H1 (cell line): ENCODE measurements around the gene TTC28. TPM values are rescaled to one million over a fixed set of nuclear protein-coding genes. Genes with fewer than 3 reads are reported as not detected.

Experiments
- CTCF ChIA-PET: fragments of 300-600 bp; sonication (Branson Sonifier 250); formaldehyde crosslinking; loops from one replicate; lab custom pipeline; 2021; ENCODE audit not compliant: partially characterized antibody; lab: Charles Lee
- POLR2A ChIA-PET: fragments of 300-600 bp; sonication (Branson Sonifier 250); formaldehyde crosslinking; loops from one replicate; lab custom pipeline; 2021; ENCODE audit warnings: inconsistent platforms; ENCODE audit not compliant: partially characterized antibody; lab: Charles Lee
- DNase-seq, 2 experiments: peaks; one replicate each; pipeline versions ENCODE4 v3.0.0 to v3.0.0-alpha.2; 2010 to 2022; ENCODE audit warnings: low spot score in 2 of 2, low read depth in 1 of 2, mixed read lengths in 1 of 2
- FAIRE-seq: peaks from 2 replicates; lab custom pipeline; 2011; peaks lifted over from hg19 to GRCh38; lab: Jason Lieb, UNC
- H2AFZ ChIP-seq: 2 replicates; pipeline ENCODE4 v1.8.1; 2012; ENCODE audit warnings: low read length, inconsistent platforms
- H2AK5ac ChIP-seq: 2 replicates; pipeline ENCODE4 v1.6.1; 2013; ENCODE audit warnings: low read depth, low read length
- H2BK120ac ChIP-seq: replicated peaks from 2 replicates; pipeline ENCODE3; 2013; ENCODE audit warnings: low read depth, low read length, inconsistent platforms
- H2BK12ac ChIP-seq: 2 replicates; pipeline ENCODE4 v1.6.1; 2013; ENCODE audit warnings: low read depth, low read length
- H2BK15ac ChIP-seq: 2 replicates; pipeline ENCODE4 v1.6.1; 2013; ENCODE audit warnings: low read length
- H2BK20ac ChIP-seq: 2 replicates; pipeline ENCODE4 v1.6.1; 2013; ENCODE audit warnings: low read length
- H2BK5ac ChIP-seq: 2 replicates; pipeline ENCODE4 v1.6.1; 2013; ENCODE audit warnings: low read depth, low read length
- H3K14ac ChIP-seq: 2 replicates; pipeline ENCODE4 v1.6.1; 2013; ENCODE audit warnings: inconsistent platforms; ENCODE audit not compliant: insufficient read length
- H3K18ac ChIP-seq: 2 replicates; pipeline ENCODE4 v1.6.1; 2013; ENCODE audit warnings: low read length; ENCODE audit errors: extremely low read depth
- H3K23ac ChIP-seq: 2 replicates; pipeline ENCODE4 v1.6.1; 2013; ENCODE audit warnings: inconsistent platforms; ENCODE audit not compliant: insufficient read length
- H3K23me2 ChIP-seq: 2 replicates; pipeline ENCODE4 v1.6.1; 2013; ENCODE audit warnings: low read depth, low read length
- H3K27ac ChIP-seq: 2 replicates; pipeline ENCODE4 v1.6.1; 2011; ENCODE audit warnings: low read depth, low read length, inconsistent platforms
- H3K27me3 ChIP-seq, 4 experiments: replicated peaks in 1 of 4; 1 replicate in 1 of 4; 2 replicates in 3 of 4; pipeline versions ENCODE4 v1.6.1 to v1.8.1; 2011 to 2013; ENCODE audit warnings: low read length in 3 of 4, mild to moderate bottlenecking in 3 of 4, inconsistent platforms in 2 of 4, mixed read lengths in 2 of 4, moderate library complexity in 1 of 4; ENCODE audit not compliant: control insufficient read depth in 3 of 4, insufficient read depth in 3 of 4; ENCODE audit errors: extremely low read depth in 1 of 4
- H3K36me3 ChIP-seq, 4 experiments: 2 replicates each; pipeline versions ENCODE4 v1.6.1 to v1.8.1; 2011 to 2013; ENCODE audit warnings: mild to moderate bottlenecking in 4 of 4, low read length in 3 of 4, moderate library complexity in 2 of 4, control low read depth in 1 of 4, inconsistent platforms in 1 of 4; ENCODE audit not compliant: insufficient read depth in 4 of 4, control insufficient read depth in 2 of 4
- H3K4ac ChIP-seq: replicated peaks from 2 replicates; pipeline ENCODE3; 2013; ENCODE audit warnings: low read length, low read depth, mixed read lengths, inconsistent platforms; ENCODE audit not compliant: insufficient read length
- H3K4me1 ChIP-seq, 4 experiments: replicated peaks in 1 of 4; 1 replicate in 1 of 4; 2 replicates in 3 of 4; pipeline versions ENCODE4 v1.6.1 to v1.8.1; 2011 to 2013; ENCODE audit warnings: low read length in 3 of 4, inconsistent platforms in 2 of 4, mixed read lengths in 1 of 4; ENCODE audit not compliant: insufficient read depth in 4 of 4, control insufficient read depth in 3 of 4
- H3K4me2 ChIP-seq, 2 experiments: 2 replicates each; pipeline versions ENCODE4 v1.6.1 to v1.8.1; 2011 to 2013; ENCODE audit warnings: low read depth in 2 of 2, low read length in 2 of 2, control low read depth in 1 of 2, inconsistent platforms in 1 of 2, mild to moderate bottlenecking in 1 of 2; ENCODE audit not compliant: insufficient read depth in 1 of 2
- H3K4me3 ChIP-seq, 4 experiments: fragments of 200-600, 300-600 bp in 1 of 4; sonication (generic), shearing (Covaris generic), sonication (Bioruptor Twin) in 1 of 4; 2 replicates each; pipeline versions ENCODE4 v1.5.1 to v1.8.1; 2011 to 2016; ENCODE audit warnings: low read length in 4 of 4, low read depth in 3 of 4, control low read depth in 2 of 4, inconsistent platforms in 2 of 4, mild to moderate bottlenecking in 2 of 4, mixed read lengths in 1 of 4, moderate library complexity in 1 of 4; ENCODE audit not compliant: insufficient read depth in 2 of 4; ENCODE audit errors: extremely low read depth in 1 of 4
- H3K56ac ChIP-seq: replicated peaks from 2 replicates; pipeline ENCODE3; 2013; ENCODE audit warnings: low read depth, mild to moderate bottlenecking, mixed read lengths, low read length, inconsistent platforms; ENCODE audit not compliant: insufficient read length
- H3K79me1 ChIP-seq: 2 replicates; pipeline ENCODE4 v1.6.1; 2013; ENCODE audit warnings: low read depth, low read length, control low read depth
- H3K79me2 ChIP-seq, 2 experiments: 2 replicates each; pipeline versions ENCODE4 v1.6.1 to v1.8.1; 2012 to 2013; ENCODE audit warnings: low read length in 2 of 2, mild to moderate bottlenecking in 2 of 2, inconsistent platforms in 1 of 2; ENCODE audit not compliant: insufficient read depth in 2 of 2, control insufficient read depth in 1 of 2
- H3K9ac ChIP-seq, 4 experiments: replicated peaks in 1 of 4; 1 replicate in 1 of 4; 2 replicates in 3 of 4; pipeline versions ENCODE4 v1.6.1 to v1.8.1; 2011 to 2013; ENCODE audit warnings: low read depth in 3 of 4, low read length in 3 of 4, control low read depth in 2 of 4, mild to moderate bottlenecking in 2 of 4, moderate library complexity in 2 of 4, inconsistent platforms in 1 of 4; ENCODE audit errors: extremely low read depth in 1 of 4
- H3K9me3 ChIP-seq, 2 experiments: 2 replicates each; pipeline versions ENCODE4 v1.6.1 to v1.8.1; 2012 to 2013; ENCODE audit warnings: mild to moderate bottlenecking in 2 of 2, moderate library complexity in 2 of 2, control low read depth in 1 of 2, inconsistent platforms in 1 of 2, low read depth in 1 of 2, low read length in 1 of 2, mixed read lengths in 1 of 2; ENCODE audit not compliant: insufficient read depth in 2 of 2
- H4K20me1 ChIP-seq, 2 experiments: replicated peaks in 1 of 2; 2 replicates each; pipeline versions ENCODE3 to v1.8.1; 2011 to 2013; ENCODE audit warnings: inconsistent platforms in 2 of 2, low read length in 2 of 2, mild to moderate bottlenecking in 1 of 2; ENCODE audit not compliant: insufficient read depth in 2 of 2, control insufficient read depth in 1 of 2
- H4K5ac ChIP-seq: 2 replicates; pipeline ENCODE4 v1.6.1; 2013; ENCODE audit warnings: low read length, low read depth, mixed read lengths, inconsistent platforms; ENCODE audit not compliant: insufficient read length
- H4K8ac ChIP-seq: 2 replicates; pipeline ENCODE4 v1.8.0; 2013; ENCODE audit warnings: mild to moderate bottlenecking, moderate library complexity, low read length, inconsistent platforms; ENCODE audit not compliant: insufficient read depth; ENCODE audit errors: extremely low read depth
- H4K91ac ChIP-seq: replicated peaks from 2 replicates; pipeline ENCODE3; 2013; ENCODE audit warnings: low read length, mixed read lengths, inconsistent platforms; ENCODE audit not compliant: insufficient read length
- BRCA1 ChIP-seq: IDR thresholded peaks from 2 replicates; pipeline ENCODE4 v1.6.1; 2012; ENCODE audit warnings: low read depth, low read length, improper control_type of control experiment
- HDAC6 ChIP-seq: IDR thresholded peaks from one replicate; pipeline ENCODE4 v1.7.1; 2012; ENCODE audit warnings: low read depth, mild to moderate bottlenecking, inconsistent platforms, low read length, moderate library complexity
- POLR2AphosphoS5 ChIP-seq: IDR thresholded peaks from 2 replicates; pipeline ENCODE4 v1.6.1; 2011; ENCODE audit warnings: low read depth, low read length
- RNF2 ChIP-seq: fragments of 200-900, 300-1000 bp; sonication (generic); IDR thresholded peaks from 2 replicates; pipeline ENCODE4 v1.7.1; 2016; ENCODE audit warnings: borderline replicate concordance, low read depth, mild to moderate bottlenecking, antibody characterized with exemption, low read length; ENCODE audit not compliant: poor library complexity, severe bottlenecking; ENCODE audit errors: missing control alignments
- SUZ12 ChIP-seq: fragments of 200-600 bp; sonication (generic); IDR thresholded peaks from 2 replicates; pipeline ENCODE4 v1.6.1; 2012; ENCODE audit warnings: mild to moderate bottlenecking, inconsistent platforms, low read length, moderate library complexity, mixed read lengths
- YY1 ChIP-seq: IDR thresholded peaks from 2 replicates; pipeline ENCODE4 v1.6.1; 2011; ENCODE audit warnings: low read depth, mild to moderate bottlenecking, low read length
- polyA plus RNA-seq, 7 experiments: library from polyadenylated mRNA; depleted of rRNA in 3 of 7; stranded (reverse) in 5 of 7; unstranded in 2 of 7; fragments of >200 nt in 5 of 7; fragments of 200-250 nt in 2 of 7; gene quantifications; 1 replicate in 5 of 7; 2 replicates in 1 of 7; 4 replicates in 1 of 7; pipeline versions ENCODE4 v1.2.1 to v1.2.3, GENCODE V29; 2011 to 2013; ENCODE audit warnings: missing spikeins in 2 of 7, mixed read lengths in 2 of 7
- total RNA-seq: library from RNA; stranded (reverse); fragmentation: NEBNext Ultra II Directional; extraction: Animal tissue kit (Norgen Biotek cat#: 25700); gene quantifications from 2 replicates; pipeline ENCODE4 v1.2.1, GENCODE V29; 2021

TTC28 gene
- total and polyA plus RNA-seq, 2 of the 8 experiments (the other 6 are each of a cell fraction or from before 2014, with no cell fraction given) = 2.6 to 12.6 TPM

DNA sequence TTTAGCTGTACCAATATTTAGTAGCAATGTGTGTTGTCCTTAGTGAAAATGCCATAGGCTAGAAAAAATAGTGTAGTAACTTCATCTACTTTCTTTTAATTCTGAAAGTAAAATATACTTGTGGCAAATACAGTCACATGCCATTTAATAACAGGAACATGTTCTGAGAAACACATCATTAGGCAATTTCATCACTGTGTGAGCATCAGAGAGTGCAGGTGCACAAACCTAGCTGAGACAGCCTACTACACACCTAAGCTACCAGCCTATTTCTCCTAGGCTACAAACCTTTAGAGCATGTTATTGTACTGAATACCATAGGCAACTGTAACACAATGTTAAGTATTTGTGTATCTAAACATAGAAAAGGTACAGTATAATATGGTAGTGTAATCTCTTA is 633.5 kb downstream of the TTC28 start:
- DNase-seq (no peak), FAIRE-seq (no peak)
- H2BK5ac ChIP-seq = no peak overlapping the region
- H3K18ac ChIP-seq = no peak overlapping the region
- no peak overlapping the region for H2AFZ ChIP-seq
- H4K5ac ChIP-seq = no peak overlapping the region
- TF ChIP-seq BRCA1 (no peak), RNF2 (no peak), SUZ12 (no peak), HDAC6 (no peak), POLR2AphosphoS5 (no peak), YY1 (no peak)
- H3K23me2 ChIP-seq = no peaks in the 10 kb centered on the region
- H3K4me3 ChIP-seq = no peak overlapping the region
- ChIA-PET POLR2A (no interaction called here), CTCF (interaction anchor here (0.6 kb wide), 1 partner anchor 73 kb away, joined by 3 read pairs; no protein-coding TSS in a partner anchor)
- no peak overlapping the region for H2BK15ac ChIP-seq
- no peaks in the 10 kb centered on the region for H3K27me3 ChIP-seq
- H3K14ac ChIP-seq = no peak overlapping the region
- H3K4me2 ChIP-seq = no peak overlapping the region
- no peaks in the 10 kb centered on the region for H3K36me3 ChIP-seq
- H3K56ac ChIP-seq = no peak overlapping the region
- no peak overlapping the region for H4K8ac ChIP-seq
- H3K27ac ChIP-seq = no peak overlapping the region
- H3K4ac ChIP-seq = no peak overlapping the region
- no peak overlapping the region for H2BK20ac ChIP-seq
- no peaks in the 10 kb centered on the region for H3K9me3 ChIP-seq
- no peak overlapping the region for H2BK120ac ChIP-seq
- H2BK12ac ChIP-seq = no peak overlapping the region
- H3K9ac ChIP-seq = no peak overlapping the region
- no peak overlapping the region for H4K91ac ChIP-seq
- no peaks in the 10 kb centered on the region for H3K79me1 ChIP-seq
- H3K4me1 ChIP-seq = no peaks in the 10 kb centered on the region
- no peaks in the 10 kb centered on the region for H3K79me2 ChIP-seq
- no peak overlapping the region for H2AK5ac ChIP-seq
- H4K20me1 ChIP-seq = no peaks in the 10 kb centered on the region
- H3K23ac ChIP-seq = no peak overlapping the region
